A549 (cell line): Measurements from ENCODE around the gene CUL1. TPM values are rescaled to one million over a fixed set of nuclear protein-coding genes. Genes with fewer than 3 reads are reported as not detected.

Experiments used
- ATAC-seq, 2 experiments: fragments of 200-7000 bp in 1 of 2; fragments of >200 bp in 1 of 2; cut with Nextera tagmentation in 1 of 2; cut with Tn5 transposase in 1 of 2; 3 replicates each; pipeline versions ENCODE4 v1.8.0 to v1.9.1; 2018 to 2020; ENCODE audit warnings: mild to moderate bottlenecking in 1 of 2, moderate library complexity in 1 of 2
- CTCF ChIA-PET: fragments of 300-600 bp; sonication (Branson Sonifier 250); formaldehyde crosslinking; extraction: SDS; loops from one replicate; lab custom pipeline; 2021; ENCODE audit warnings: antibody characterized with exemption, inconsistent platforms; lab: Yijun Ruan, JAX
- POLR2A ChIA-PET: fragments of 350-600 bp; formaldehyde crosslinking; extraction: SDS; loops from one replicate; lab custom pipeline; 2021; ENCODE audit warnings: antibody characterized with exemption, inconsistent platforms; lab: Yijun Ruan, JAX
- DNase-seq, 2 experiments: peaks; one replicate each; pipeline versions ENCODE4 v3.0.0 to v3.0.0-alpha.2; 2011 to 2016; ENCODE audit warnings: low read depth in 1 of 2, low spot score in 1 of 2
- FAIRE-seq: peaks from 2 replicates; lab custom pipeline; 2011; peaks lifted over from hg19 to GRCh38; lab: Jason Lieb, UNC
- H3K27ac ChIP-seq, 2 experiments: fragments of >200 bp; sonication (Bioruptor Twin); formaldehyde crosslinking; 3 replicates each; pipeline ENCODE4 v1.5.1; 2016 to 2017
- H3K4me1 ChIP-seq: fragments of >200 bp; sonication (Bioruptor Twin); formaldehyde crosslinking; 3 replicates; pipeline ENCODE4 v1.6.1; 2016
- H3K4me2 ChIP-seq: fragments of >200 bp; sonication (Bioruptor Twin); formaldehyde crosslinking; 3 replicates; pipeline ENCODE4 v1.6.1; 2016
- H3K4me3 ChIP-seq: fragments of >200 bp; sonication (Bioruptor Twin); formaldehyde crosslinking; 3 replicates; pipeline ENCODE4 v1.5.1; 2016
- H3K9me3 ChIP-seq: fragments of >200 bp; sonication (Bioruptor Twin); formaldehyde crosslinking; 3 replicates; pipeline ENCODE4 v1.6.1; 2016
- CBX2 ChIP-seq: fragments of 200-600 bp; sonication (generic); IDR thresholded peaks from 2 replicates; pipeline ENCODE4 v1.6.1; 2016; ENCODE audit warnings: low read depth, mild to moderate bottlenecking, borderline replicate concordance
- CEBPB ChIP-seq, 2 experiments: fragments of >200 bp in 1 of 2; sonication (Bioruptor Twin) in 1 of 2; formaldehyde crosslinking in 1 of 2; IDR thresholded peaks; 2 replicates each; pipeline ENCODE4 v1.6.1; 2012 to 2016
- CHD4 ChIP-seq: fragments of 200-600 bp; sonication (generic); IDR thresholded peaks from 2 replicates; pipeline ENCODE4 v1.6.1; 2016; ENCODE audit warnings: antibody characterized with exemption, mild to moderate bottlenecking, borderline replicate concordance
- FOXS1 ChIP-seq: fragments of 250-450 bp; sonication (Bioruptor Pico); IDR thresholded peaks from 2 replicates; pipeline ENCODE4 v1.5.0; 2020; ENCODE audit warnings: mild to moderate bottlenecking, moderate library complexity
- GATA3 ChIP-seq: IDR thresholded peaks from 2 replicates; pipeline ENCODE4 v1.6.1; 2012; ENCODE audit warnings: borderline replicate concordance
- HDAC2 ChIP-seq: fragments of 200-600 bp; sonication (generic); IDR thresholded peaks from 2 replicates; pipeline ENCODE4 v1.6.1; 2016
- HEYL ChIP-seq: fragments of 250-450 bp; sonication (Bioruptor Pico); IDR thresholded peaks from 2 replicates; pipeline ENCODE4 v1.8.0; 2021; ENCODE audit warnings: mild to moderate bottlenecking, moderate library complexity
- HOXA7 ChIP-seq: fragments of 250-450 bp; sonication (Bioruptor Pico); IDR thresholded peaks from 2 replicates; pipeline ENCODE4 v1.5.0; 2020; ENCODE audit warnings: mild to moderate bottlenecking, moderate library complexity
- HOXB13 ChIP-seq: fragments of 250-450 bp; sonication (Bioruptor Pico); IDR thresholded peaks from 2 replicates; pipeline ENCODE4 v1.5.0; 2020; ENCODE audit warnings: low read depth, mild to moderate bottlenecking, moderate library complexity
- HOXB5 ChIP-seq: fragments of 250-450 bp; sonication (Bioruptor Pico); IDR thresholded peaks from 2 replicates; pipeline ENCODE4 v1.5.0; 2020; ENCODE audit warnings: mild to moderate bottlenecking, moderate library complexity
- JUN ChIP-seq, 2 experiments: fragments of >200 bp; sonication (Bioruptor Twin); formaldehyde crosslinking; IDR thresholded peaks; 2 replicates in 1 of 2; 3 replicates in 1 of 2; pipeline ENCODE4 v1.6.1; 2016 to 2017
- KDM1A ChIP-seq: fragments of 200-600 bp; sonication (generic); IDR thresholded peaks from 2 replicates; pipeline ENCODE4 v1.6.1; 2016; ENCODE audit warnings: low read depth, mild to moderate bottlenecking
- KDM5A ChIP-seq: fragments of 200-600 bp; sonication (generic); IDR thresholded peaks from 2 replicates; pipeline ENCODE4 v1.6.1; 2016; ENCODE audit warnings: antibody characterized with exemption, mild to moderate bottlenecking
- MAZ ChIP-seq: fragments of 150-350 bp; IDR thresholded peaks from 2 replicates; pipeline ENCODE4 v1.6.1; 2014; ENCODE audit warnings: antibody characterized with exemption, low read depth, low read length, borderline replicate concordance
- NR3C1 ChIP-seq: fragments of >200 bp; sonication (Bioruptor Twin); formaldehyde crosslinking; IDR thresholded peaks from 3 replicates; pipeline ENCODE4 v1.6.1; 2017
- RAD21 ChIP-seq, 2 experiments: fragments of >200 bp in 1 of 2; sonication (Bioruptor Twin) in 1 of 2; formaldehyde crosslinking in 1 of 2; IDR thresholded peaks in 1 of 2; conservative IDR thresholded peaks in 1 of 2; 2 replicates in 1 of 2; 3 replicates in 1 of 2; pipeline ENCODE4 v1.6.1; 2012 to 2018; ENCODE audit warnings: inconsistent platforms in 1 of 2
- RFX5 ChIP-seq: fragments of 450-650 bp; IDR thresholded peaks from 2 replicates; pipeline ENCODE4 v1.7.1; 2014; ENCODE audit warnings: antibody characterized with exemption, mild to moderate bottlenecking, moderate library complexity
- SREBF2 ChIP-seq: fragments of 450-650 bp; IDR thresholded peaks from 2 replicates; pipeline ENCODE4 v1.6.1; 2014; ENCODE audit warnings: mild to moderate bottlenecking, moderate library complexity
- TP53 ChIP-seq: fragments of 250-450 bp; sonication (Bioruptor Pico); IDR thresholded peaks from 2 replicates; pipeline ENCODE4 v1.5.0; 2021; ENCODE audit warnings: mild to moderate bottlenecking, moderate library complexity
- ZC3H11A ChIP-seq: fragments of 450-650 bp; IDR thresholded peaks from 2 replicates; pipeline ENCODE4 v1.6.1; 2014; ENCODE audit warnings: antibody characterized with exemption, mild to moderate bottlenecking
- ZNF302 ChIP-seq: fragments of 250-450 bp; sonication (Bioruptor Pico); IDR thresholded peaks from 2 replicates; pipeline ENCODE4 v1.9.0; 2021; ENCODE audit warnings: inconsistent platforms, mild to moderate bottlenecking, moderate library complexity
- ZSCAN20 ChIP-seq: fragments of 250-450 bp; sonication (Bioruptor Pico); IDR thresholded peaks from 2 replicates; pipeline ENCODE4 v1.8.0; 2022; ENCODE audit warnings: mild to moderate bottlenecking, moderate library complexity
- WGBS: methylation state at CpG from one replicate; pipeline ENCODE4 v1.1.6; 2017; ENCODE audit errors: missing lambda C conversion rate; 5-methylcytosine and 5-hydroxymethylcytosine counted together
- polyA plus RNA-seq, 4 experiments: library from polyadenylated mRNA; depleted of rRNA in 3 of 4; stranded (reverse); fragments of >200 nt; fragmentation: RNase III in 1 of 4; extraction: RNeasy Plus Mini Kit Qiagen cat#74134 plus additional on column Dnase treatment in 1 of 4; gene quantifications; 2 replicates in 3 of 4; 3 replicates in 1 of 4; pipeline ENCODE4 v1.2.3, GENCODE V29; 2011 to 2017
- TF ChIP-seq, protein P1 (sequence below): fragments of 200-600 bp; sonication (generic); IDR thresholded peaks from 2 replicates; pipeline ENCODE4 v1.6.1; 2016; ENCODE audit warnings: antibody characterized with exemption, mild to moderate bottlenecking, moderate library complexity
- TF ChIP-seq, protein P2 (sequence below): IDR thresholded peaks from 2 replicates; pipeline ENCODE4 v1.6.1; 2012
- TF ChIP-seq, protein P3 (sequence below): fragments of >200 bp; sonication (Bioruptor Twin); formaldehyde crosslinking; IDR thresholded peaks from 3 replicates; pipeline ENCODE4 v1.5.1; 2016
- TF ChIP-seq, protein P4 (sequence below): fragments of 250-450 bp; sonication (Bioruptor Pico); IDR thresholded peaks from 2 replicates; pipeline ENCODE4 v1.5.0; 2020; ENCODE audit warnings: low read depth, mild to moderate bottlenecking, moderate library complexity
- TF ChIP-seq, protein P5 (sequence below): fragments of 150-350 bp; IDR thresholded peaks from 2 replicates; pipeline ENCODE4 v1.6.1; 2014; ENCODE audit warnings: low read depth, mild to moderate bottlenecking, low read length
- TF ChIP-seq, protein P6 (sequence below): fragments of 450-650 bp; IDR thresholded peaks from 2 replicates; pipeline ENCODE4 v1.6.1; 2014; ENCODE audit warnings: antibody characterized with exemption

Gene CUL1
- polyA plus RNA-seq, 2 of the 4 experiments (the other 2 are of a cell fraction) = 57.9 to 70.6 TPM

DNA sequence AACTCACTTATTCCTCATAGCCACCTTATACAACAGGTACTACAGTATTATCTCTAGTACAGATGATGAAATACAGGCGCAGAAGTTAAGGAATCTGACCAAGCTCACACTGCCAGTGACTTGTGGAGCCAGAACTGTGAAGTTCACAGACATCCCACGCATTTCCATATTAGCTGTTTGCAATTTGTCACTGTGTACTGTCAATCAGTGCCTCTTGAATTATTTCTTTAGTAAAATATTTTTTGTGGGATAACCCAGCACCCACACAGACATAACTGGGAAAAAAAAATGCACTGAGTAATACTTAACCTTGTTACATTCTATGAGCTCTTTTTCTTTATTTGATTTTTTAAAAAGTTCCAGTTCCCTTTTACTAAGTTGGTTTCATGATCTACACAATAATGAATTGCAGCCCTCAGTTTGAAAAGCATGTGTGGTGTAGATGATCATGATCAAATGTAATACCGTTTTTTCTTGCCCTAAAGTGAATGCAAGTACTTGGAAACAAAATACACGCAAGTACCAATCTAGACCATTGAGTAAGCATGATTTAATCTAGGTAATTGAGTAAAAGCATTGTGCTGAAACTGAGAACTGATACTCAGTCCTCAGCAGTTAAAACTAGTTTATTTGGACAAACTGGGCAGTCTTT, 14.1 kb downstream of the CUL1 start:
- 87% methylated on average over 4 of the region's 4 CpGs for WGBS
- no peak for FAIRE-seq
- Histone ChIP-seq H3K4me3 (no peak overlapping the region), H3K4me1 (no peaks in the 10 kb centered on the region), H3K4me2 (no peak overlapping the region), H3K27ac (no peak overlapping the region), H3K9me3 (no peaks in the 10 kb centered on the region)
- TF ChIP-seq, protein P1, sequence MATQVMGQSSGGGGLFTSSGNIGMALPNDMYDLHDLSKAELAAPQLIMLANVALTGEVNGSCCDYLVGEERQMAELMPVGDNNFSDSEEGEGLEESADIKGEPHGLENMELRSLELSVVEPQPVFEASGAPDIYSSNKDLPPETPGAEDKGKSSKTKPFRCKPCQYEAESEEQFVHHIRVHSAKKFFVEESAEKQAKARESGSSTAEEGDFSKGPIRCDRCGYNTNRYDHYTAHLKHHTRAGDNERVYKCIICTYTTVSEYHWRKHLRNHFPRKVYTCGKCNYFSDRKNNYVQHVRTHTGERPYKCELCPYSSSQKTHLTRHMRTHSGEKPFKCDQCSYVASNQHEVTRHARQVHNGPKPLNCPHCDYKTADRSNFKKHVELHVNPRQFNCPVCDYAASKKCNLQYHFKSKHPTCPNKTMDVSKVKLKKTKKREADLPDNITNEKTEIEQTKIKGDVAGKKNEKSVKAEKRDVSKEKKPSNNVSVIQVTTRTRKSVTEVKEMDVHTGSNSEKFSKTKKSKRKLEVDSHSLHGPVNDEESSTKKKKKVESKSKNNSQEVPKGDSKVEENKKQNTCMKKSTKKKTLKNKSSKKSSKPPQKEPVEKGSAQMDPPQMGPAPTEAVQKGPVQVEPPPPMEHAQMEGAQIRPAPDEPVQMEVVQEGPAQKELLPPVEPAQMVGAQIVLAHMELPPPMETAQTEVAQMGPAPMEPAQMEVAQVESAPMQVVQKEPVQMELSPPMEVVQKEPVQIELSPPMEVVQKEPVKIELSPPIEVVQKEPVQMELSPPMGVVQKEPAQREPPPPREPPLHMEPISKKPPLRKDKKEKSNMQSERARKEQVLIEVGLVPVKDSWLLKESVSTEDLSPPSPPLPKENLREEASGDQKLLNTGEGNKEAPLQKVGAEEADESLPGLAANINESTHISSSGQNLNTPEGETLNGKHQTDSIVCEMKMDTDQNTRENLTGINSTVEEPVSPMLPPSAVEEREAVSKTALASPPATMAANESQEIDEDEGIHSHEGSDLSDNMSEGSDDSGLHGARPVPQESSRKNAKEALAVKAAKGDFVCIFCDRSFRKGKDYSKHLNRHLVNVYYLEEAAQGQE = no peak
- TF ChIP-seq CEBPB (IDR thresholded peaks at IDR 0.05) = no peak
- no peak for TF ChIP-seq SREBF2
- TF ChIP-seq RAD21 (conservative IDR thresholded peaks at IDR 0.05 in 1 of 2, IDR thresholded peaks at IDR 0.05 in 1 of 2) = no peak
- no peak for TF ChIP-seq KDM1A
- no peak for TF ChIP-seq KDM5A
- no peak for TF ChIP-seq RFX5
- no peak for TF ChIP-seq ZC3H11A
- no peak for TF ChIP-seq CBX2
- TF ChIP-seq ZSCAN20 (CRISPR knock-in tag) = no peak
- no peak for TF ChIP-seq CHD4
- TF ChIP-seq TP53 (CRISPR knock-in tag) = no peak
- TF ChIP-seq, protein P2, sequence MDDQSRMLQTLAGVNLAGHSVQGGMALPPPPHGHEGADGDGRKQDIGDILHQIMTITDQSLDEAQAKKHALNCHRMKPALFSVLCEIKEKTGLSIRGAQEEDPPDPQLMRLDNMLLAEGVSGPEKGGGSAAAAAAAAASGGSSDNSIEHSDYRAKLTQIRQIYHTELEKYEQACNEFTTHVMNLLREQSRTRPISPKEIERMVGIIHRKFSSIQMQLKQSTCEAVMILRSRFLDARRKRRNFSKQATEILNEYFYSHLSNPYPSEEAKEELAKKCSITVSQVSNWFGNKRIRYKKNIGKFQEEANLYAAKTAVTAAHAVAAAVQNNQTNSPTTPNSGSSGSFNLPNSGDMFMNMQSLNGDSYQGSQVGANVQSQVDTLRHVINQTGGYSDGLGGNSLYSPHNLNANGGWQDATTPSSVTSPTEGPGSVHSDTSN = no peak
- TF ChIP-seq, protein P3, sequence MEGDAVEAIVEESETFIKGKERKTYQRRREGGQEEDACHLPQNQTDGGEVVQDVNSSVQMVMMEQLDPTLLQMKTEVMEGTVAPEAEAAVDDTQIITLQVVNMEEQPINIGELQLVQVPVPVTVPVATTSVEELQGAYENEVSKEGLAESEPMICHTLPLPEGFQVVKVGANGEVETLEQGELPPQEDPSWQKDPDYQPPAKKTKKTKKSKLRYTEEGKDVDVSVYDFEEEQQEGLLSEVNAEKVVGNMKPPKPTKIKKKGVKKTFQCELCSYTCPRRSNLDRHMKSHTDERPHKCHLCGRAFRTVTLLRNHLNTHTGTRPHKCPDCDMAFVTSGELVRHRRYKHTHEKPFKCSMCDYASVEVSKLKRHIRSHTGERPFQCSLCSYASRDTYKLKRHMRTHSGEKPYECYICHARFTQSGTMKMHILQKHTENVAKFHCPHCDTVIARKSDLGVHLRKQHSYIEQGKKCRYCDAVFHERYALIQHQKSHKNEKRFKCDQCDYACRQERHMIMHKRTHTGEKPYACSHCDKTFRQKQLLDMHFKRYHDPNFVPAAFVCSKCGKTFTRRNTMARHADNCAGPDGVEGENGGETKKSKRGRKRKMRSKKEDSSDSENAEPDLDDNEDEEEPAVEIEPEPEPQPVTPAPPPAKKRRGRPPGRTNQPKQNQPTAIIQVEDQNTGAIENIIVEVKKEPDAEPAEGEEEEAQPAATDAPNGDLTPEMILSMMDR = no peak
- ATAC-seq = no peak
- ChIA-PET POLR2A (interaction anchor here (0.6 kb wide), 2 partner anchors 14 to 273 kb away, joined by 3 to 4 read pairs; partner anchors contain the start of gene CUL1), CTCF (interaction anchor here (1.1 to 1.3 kb wide), 2 partner anchors 8 to 9 kb away, joined by 4 read pairs; no protein-coding TSS in a partner anchor)
- no peak for DNase-seq

DNA sequence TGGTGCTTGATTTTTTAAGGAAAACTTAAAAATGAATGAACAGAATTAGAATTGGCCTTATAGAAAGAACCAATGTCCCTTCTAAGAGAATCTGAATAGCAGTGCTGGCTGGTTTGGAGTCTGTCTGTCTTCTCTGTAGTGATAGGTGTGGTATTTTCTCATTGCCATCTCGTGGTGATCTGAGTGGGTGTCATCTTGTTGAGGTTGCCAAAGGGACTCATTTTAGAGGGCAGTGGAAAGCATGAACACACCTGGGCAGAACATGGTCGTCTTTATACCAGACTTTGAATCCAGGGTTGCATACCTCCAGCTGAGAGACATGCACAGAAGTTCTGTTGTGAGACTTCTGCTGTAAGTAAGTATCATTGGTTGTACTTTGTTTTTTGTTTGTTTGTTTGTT, 15.8 kb downstream of the CUL1 start:
- Histone ChIP-seq H3K9me3 (no peaks in the 10 kb centered on the region), H3K27ac (no peak overlapping the region), H3K4me3 (no peak overlapping the region), H3K4me2 (no peak overlapping the region), H3K4me1 (no peaks in the 10 kb centered on the region)
- CTCF ChIA-PET = interaction anchor here (1.5 kb wide), 1 partner anchor 16 kb away, joined by 3 read pairs; no protein-coding TSS in a partner anchor
- FAIRE-seq (no peak), DNase-seq (no peak), ATAC-seq (no peak)
- POLR2A ChIA-PET = no interaction called here
- 86% methylated on average over 2 of the region's 2 CpGs for WGBS
- TF ChIP-seq RAD21 (conservative IDR thresholded peaks at IDR 0.05 in 1 of 2, IDR thresholded peaks at IDR 0.05 in 1 of 2) (no peak), HEYL (CRISPR knock-in tag) (no peak), HOXB13 (CRISPR knock-in tag) (no peak), JUN (IDR thresholded peaks at IDR 0.05) (no peak), ZNF302 (no peak), HOXB5 (no peak), NR3C1 (no peak), MAZ (no peak), KDM5A (no peak), HOXA7 (no peak), GATA3 (no peak), FOXS1 (CRISPR knock-in tag) (no peak), HDAC2 (no peak)
- TF ChIP-seq, protein P4, sequence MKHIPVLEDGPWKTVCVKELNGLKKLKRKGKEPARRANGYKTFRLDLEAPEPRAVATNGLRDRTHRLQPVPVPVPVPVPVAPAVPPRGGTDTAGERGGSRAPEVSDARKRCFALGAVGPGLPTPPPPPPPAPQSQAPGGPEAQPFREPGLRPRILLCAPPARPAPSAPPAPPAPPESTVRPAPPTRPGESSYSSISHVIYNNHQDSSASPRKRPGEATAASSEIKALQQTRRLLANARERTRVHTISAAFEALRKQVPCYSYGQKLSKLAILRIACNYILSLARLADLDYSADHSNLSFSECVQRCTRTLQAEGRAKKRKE (CRISPR knock-in tag) = no peak
- TF ChIP-seq, protein P5, sequence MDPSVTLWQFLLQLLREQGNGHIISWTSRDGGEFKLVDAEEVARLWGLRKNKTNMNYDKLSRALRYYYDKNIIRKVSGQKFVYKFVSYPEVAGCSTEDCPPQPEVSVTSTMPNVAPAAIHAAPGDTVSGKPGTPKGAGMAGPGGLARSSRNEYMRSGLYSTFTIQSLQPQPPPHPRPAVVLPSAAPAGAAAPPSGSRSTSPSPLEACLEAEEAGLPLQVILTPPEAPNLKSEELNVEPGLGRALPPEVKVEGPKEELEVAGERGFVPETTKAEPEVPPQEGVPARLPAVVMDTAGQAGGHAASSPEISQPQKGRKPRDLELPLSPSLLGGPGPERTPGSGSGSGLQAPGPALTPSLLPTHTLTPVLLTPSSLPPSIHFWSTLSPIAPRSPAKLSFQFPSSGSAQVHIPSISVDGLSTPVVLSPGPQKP = no peak
- TF ChIP-seq, protein P6, sequence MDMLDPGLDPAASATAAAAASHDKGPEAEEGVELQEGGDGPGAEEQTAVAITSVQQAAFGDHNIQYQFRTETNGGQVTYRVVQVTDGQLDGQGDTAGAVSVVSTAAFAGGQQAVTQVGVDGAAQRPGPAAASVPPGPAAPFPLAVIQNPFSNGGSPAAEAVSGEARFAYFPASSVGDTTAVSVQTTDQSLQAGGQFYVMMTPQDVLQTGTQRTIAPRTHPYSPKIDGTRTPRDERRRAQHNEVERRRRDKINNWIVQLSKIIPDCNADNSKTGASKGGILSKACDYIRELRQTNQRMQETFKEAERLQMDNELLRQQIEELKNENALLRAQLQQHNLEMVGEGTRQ = no peak
